IgD-negative memory B cell (primary cell): ENCODE results near the gene RRP1B. TPM values are rescaled to one million over a fixed set of nuclear protein-coding genes. Genes with fewer than 3 reads are reported as not detected.

Source experiments
- H3K27ac Mint-ChIP-seq, 3 donors: one replicate each; pipeline ENCODE4 v1.8.0; 2020 to 2022; ENCODE audit warnings: mild to moderate bottlenecking in 3 of 3, mixed read lengths in 3 of 3, moderate library complexity in 1 of 3
- H3K27me3 Mint-ChIP-seq: one replicate; pipeline ENCODE4 v1.8.0; 2021; ENCODE audit warnings: mixed read lengths
- H3K36me3 Mint-ChIP-seq: one replicate; pipeline ENCODE4 v1.8.0; 2020; ENCODE audit warnings: mild to moderate bottlenecking, mixed read lengths
- H3K4me1 Mint-ChIP-seq, 3 donors: one replicate each; pipeline ENCODE4 v1.8.0; 2020 to 2022; ENCODE audit warnings: mixed read lengths in 3 of 3, mild to moderate bottlenecking in 1 of 3
- H3K4me3 Mint-ChIP-seq, 4 donors: one replicate each; pipeline ENCODE4 v1.8.0; 2020 to 2022; ENCODE audit warnings: mild to moderate bottlenecking in 4 of 4, mixed read lengths in 4 of 4, moderate library complexity in 3 of 4
- H3K9me3 Mint-ChIP-seq, 3 donors: one replicate each; pipeline ENCODE4 v1.8.0; 2020 to 2021; ENCODE audit warnings: mixed read lengths in 3 of 3, mild to moderate bottlenecking in 1 of 3
- polyA plus RNA-seq: library from polyadenylated mRNA; unstranded; fragments of 300-500 nt; fragmentation: Illumina TruSeq; gene quantifications from one replicate; pipeline ENCODE4 v1.2.3, GENCODE V29; 2021

The RRP1B gene
- polyA plus RNA-seq, 1 donor from 2014 or later = 24.3 TPM

GRCh38 chr21:43728467-43729390 is 69.4 kb downstream of the RRP1B start:
- no peaks in the 10 kb centered on the region for H3K9me3 Mint-ChIP-seq
- peak overlapping the region; percentile 83 to 95 (median 86) for H3K27ac Mint-ChIP-seq
- no peaks in the 10 kb centered on the region for H3K36me3 Mint-ChIP-seq
- H3K4me3 Mint-ChIP-seq = peak overlapping the region; percentile 86 to 95 (median 91)
- no peaks in the 10 kb centered on the region for H3K27me3 Mint-ChIP-seq
- H3K4me1 Mint-ChIP-seq = peaks cover 29 to 35% (median 33%) of the 10 kb centered on the region in 3 donors

GRCh38 chr21:43731476-43731875 is 72.1 kb downstream of the RRP1B start:
- Mint-ChIP-seq H3K36me3 (no peaks in the 10 kb centered on the region), H3K27me3 (no peaks in the 10 kb centered on the region), H3K27ac (peak overlapping the region in 1 of 3 donors; percentile 21), H3K4me1 (peaks cover 19 to 25% (median 22%) of the 10 kb centered on the region in 3 donors), H3K4me3 (peak overlapping the region in 1 of 4 donors; percentile 39), H3K9me3 (no peaks in the 10 kb centered on the region)

GRCh38 chr21:43731891-43732711 is 72.7 kb downstream of the RRP1B start:
- Mint-ChIP-seq H3K4me1 (peaks cover 13 to 20% (median 18%) of the 10 kb centered on the region in 3 donors), H3K36me3 (no peaks in the 10 kb centered on the region), H3K4me3 (peak overlapping the region in 1 of 4 donors; percentile 15), H3K27ac (peak overlapping the region in 1 of 3 donors; percentile 21), H3K9me3 (no peaks in the 10 kb centered on the region), H3K27me3 (no peaks in the 10 kb centered on the region)

- H3K27me3 Mint-ChIP-seq = no peaks in the 10 kb centered on the region
- H3K4me3 Mint-ChIP-seq = peak overlapping the region in 1 of 4 donors; percentile 28
- no peak overlapping the region for H3K27ac Mint-ChIP-seq
- no peaks in the 10 kb centered on the region for H3K36me3 Mint-ChIP-seq
- peaks cover 10 to 13% (median 13%) of the 10 kb centered on the region in 3 donors for H3K4me1 Mint-ChIP-seq
- no peaks in the 10 kb centered on the region for H3K9me3 Mint-ChIP-seq
Observed at GRCh38 chr21:43733060-43733459, 73.7 kb downstream of the RRP1B start.

GRCh38 chr21:43733529-43734071 is 74.2 kb downstream of the RRP1B start:
- no peaks in the 10 kb centered on the region for H3K27me3 Mint-ChIP-seq
- peaks cover 6 to 8% (median 7%) of the 10 kb centered on the region in 3 donors for H3K4me1 Mint-ChIP-seq
- H3K9me3 Mint-ChIP-seq = no peaks in the 10 kb centered on the region
- peak overlapping the region in 1 of 4 donors; percentile 48 for H3K4me3 Mint-ChIP-seq
- peak overlapping the region in 2 of 3 donors; percentile 50 to 78 for H3K27ac Mint-ChIP-seq
- no peaks in the 10 kb centered on the region for H3K36me3 Mint-ChIP-seq

GRCh38 chr21:43734131-43734927 is 75.0 kb downstream of the RRP1B start:
- Mint-ChIP-seq H3K27ac (peak overlapping the region in 2 of 3 donors; percentile 50 to 78), H3K36me3 (no peaks in the 10 kb centered on the region), H3K4me1 (peaks cover 2 to 6% (median 5%) of the 10 kb centered on the region in 3 donors), H3K4me3 (no peak overlapping the region), H3K27me3 (no peaks in the 10 kb centered on the region), H3K9me3 (no peaks in the 10 kb centered on the region)

- peaks cover 0 to 6% (median 5%) of the 10 kb centered on the region in 3 donors for H3K4me1 Mint-ChIP-seq
- H3K9me3 Mint-ChIP-seq = no peaks in the 10 kb centered on the region
- H3K27ac Mint-ChIP-seq = no peak overlapping the region
- H3K36me3 Mint-ChIP-seq = no peaks in the 10 kb centered on the region
- H3K4me3 Mint-ChIP-seq = peak overlapping the region in 1 of 4 donors; percentile 63
- no peaks in the 10 kb centered on the region for H3K27me3 Mint-ChIP-seq
Observed at GRCh38 chr21:43734928-43735229, 75.5 kb downstream of the RRP1B start.

GRCh38 chr21:43735236-43736091 is 76.1 kb downstream of the RRP1B start:
- Mint-ChIP-seq H3K36me3 (no peaks in the 10 kb centered on the region), H3K27me3 (no peaks in the 10 kb centered on the region), H3K9me3 (no peaks in the 10 kb centered on the region), H3K27ac (no peak overlapping the region), H3K4me1 (peaks cover 0 to 6% (median 5%) of the 10 kb centered on the region in 3 donors), H3K4me3 (no peak overlapping the region)

- no peaks in the 10 kb centered on the region for H3K36me3 Mint-ChIP-seq
- H3K27ac Mint-ChIP-seq = no peak overlapping the region
- no peak overlapping the region for H3K4me3 Mint-ChIP-seq
- H3K9me3 Mint-ChIP-seq = no peaks in the 10 kb centered on the region
- peaks cover 2% of the 10 kb centered on the region for H3K27me3 Mint-ChIP-seq
- H3K4me1 Mint-ChIP-seq = peaks cover 0 to 5% (median 2%) of the 10 kb centered on the region in 3 donors
Observed at GRCh38 chr21:43736224-43736883, 77.0 kb downstream of the RRP1B start.

- Mint-ChIP-seq H3K9me3 (no peaks in the 10 kb centered on the region), H3K27me3 (peaks cover 2% of the 10 kb centered on the region), H3K36me3 (no peaks in the 10 kb centered on the region), H3K27ac (no peak overlapping the region), H3K4me1 (peaks cover 0 to 5% (median 0%) of the 10 kb centered on the region in 3 donors), H3K4me3 (no peak overlapping the region)
Observed at GRCh38 chr21:43737158-43737950, 78.0 kb downstream of the RRP1B start.

- H3K9me3 Mint-ChIP-seq = no peaks in the 10 kb centered on the region
Observed at GRCh38 chr21:43739621-43740435, 80.5 kb downstream of the RRP1B start.

More at GRCh38 chr21:43739621-43740435, 80.5 kb downstream of the RRP1B start:
- Mint-ChIP-seq H3K27me3 (peaks cover 2% of the 10 kb centered on the region), H3K4me3 (no peak overlapping the region), H3K4me1 (no peaks in the 10 kb centered on the region), H3K27ac (peak overlapping the region in 2 of 3 donors; percentile 32 to 47), H3K36me3 (no peaks in the 10 kb centered on the region)
